BJ (cell line): Measurements from ENCODE around the gene BUB1B. TPM values are rescaled to one million over a fixed set of nuclear protein-coding genes. Genes with fewer than 3 reads are reported as not detected.
"Not testable (repeated sequence)": the region's sequence is repeated elsewhere in the genome, so short reads cannot be mapped to it uniquely, and the experiment has no call there.

Source experiments
- CTCF ChIA-PET: fragments of 350-600 bp; formaldehyde crosslinking; extraction: SDS; loops from one replicate; lab custom pipeline; 2021; ENCODE audit warnings: antibody characterized with exemption, inconsistent platforms; lab: Yijun Ruan, JAX
- POLR2A ChIA-PET: fragments of 300-600 bp; sonication (Branson Sonifier 250); formaldehyde crosslinking; extraction: SDS; loops from one replicate; lab custom pipeline; 2021; ENCODE audit warnings: antibody characterized with exemption; lab: Charles Lee
- DNase-seq: peaks from one replicate; pipeline ENCODE4 v3.0.0-alpha.2; 2011; ENCODE audit warnings: low read depth
- H3K27me3 ChIP-seq: 2 replicates; pipeline ENCODE4 v1.6.0; 2011; ENCODE audit warnings: low read length; ENCODE audit not compliant: control insufficient read depth, insufficient read depth
- H3K36me3 ChIP-seq: 2 replicates; pipeline ENCODE4 v1.5.1; 2011; ENCODE audit warnings: low read length; ENCODE audit not compliant: control insufficient read depth, insufficient read depth
- H3K4me3 ChIP-seq: 2 replicates; pipeline ENCODE4 v1.5.1; 2011; ENCODE audit warnings: low read depth, mild to moderate bottlenecking, control low read depth, low read length
- polyA minus RNA-seq: library from RNA; depleted of rRNA, polyadenylated mRNA; stranded (reverse); fragments of >200 nt; gene quantifications from 2 replicates; pipeline ENCODE4 v1.2.3, GENCODE V29; 2011; rRNA and poly(A)+ RNA removed
- polyA plus RNA-seq: library from polyadenylated mRNA; depleted of rRNA; stranded (reverse); fragments of >200 nt; gene quantifications from 2 replicates; pipeline ENCODE4 v1.2.3, GENCODE V29; 2011; rRNA removed
- TF ChIP-seq, protein P1 (sequence below): IDR thresholded peaks from 2 replicates; pipeline ENCODE4 v1.5.1; 2011; ENCODE audit warnings: low read depth, mild to moderate bottlenecking, control low read depth, inconsistent platforms, low read length, moderate library complexity; ENCODE audit not compliant: insufficient read depth

The BUB1B gene, protein sequence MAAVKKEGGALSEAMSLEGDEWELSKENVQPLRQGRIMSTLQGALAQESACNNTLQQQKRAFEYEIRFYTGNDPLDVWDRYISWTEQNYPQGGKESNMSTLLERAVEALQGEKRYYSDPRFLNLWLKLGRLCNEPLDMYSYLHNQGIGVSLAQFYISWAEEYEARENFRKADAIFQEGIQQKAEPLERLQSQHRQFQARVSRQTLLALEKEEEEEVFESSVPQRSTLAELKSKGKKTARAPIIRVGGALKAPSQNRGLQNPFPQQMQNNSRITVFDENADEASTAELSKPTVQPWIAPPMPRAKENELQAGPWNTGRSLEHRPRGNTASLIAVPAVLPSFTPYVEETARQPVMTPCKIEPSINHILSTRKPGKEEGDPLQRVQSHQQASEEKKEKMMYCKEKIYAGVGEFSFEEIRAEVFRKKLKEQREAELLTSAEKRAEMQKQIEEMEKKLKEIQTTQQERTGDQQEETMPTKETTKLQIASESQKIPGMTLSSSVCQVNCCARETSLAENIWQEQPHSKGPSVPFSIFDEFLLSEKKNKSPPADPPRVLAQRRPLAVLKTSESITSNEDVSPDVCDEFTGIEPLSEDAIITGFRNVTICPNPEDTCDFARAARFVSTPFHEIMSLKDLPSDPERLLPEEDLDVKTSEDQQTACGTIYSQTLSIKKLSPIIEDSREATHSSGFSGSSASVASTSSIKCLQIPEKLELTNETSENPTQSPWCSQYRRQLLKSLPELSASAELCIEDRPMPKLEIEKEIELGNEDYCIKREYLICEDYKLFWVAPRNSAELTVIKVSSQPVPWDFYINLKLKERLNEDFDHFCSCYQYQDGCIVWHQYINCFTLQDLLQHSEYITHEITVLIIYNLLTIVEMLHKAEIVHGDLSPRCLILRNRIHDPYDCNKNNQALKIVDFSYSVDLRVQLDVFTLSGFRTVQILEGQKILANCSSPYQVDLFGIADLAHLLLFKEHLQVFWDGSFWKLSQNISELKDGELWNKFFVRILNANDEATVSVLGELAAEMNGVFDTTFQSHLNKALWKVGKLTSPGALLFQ
- polyA plus RNA-seq (12.8 and 16.6 TPM in 2 replicates), polyA minus RNA-seq (6.7 and 8.3 TPM in 2 replicates)

DNA sequence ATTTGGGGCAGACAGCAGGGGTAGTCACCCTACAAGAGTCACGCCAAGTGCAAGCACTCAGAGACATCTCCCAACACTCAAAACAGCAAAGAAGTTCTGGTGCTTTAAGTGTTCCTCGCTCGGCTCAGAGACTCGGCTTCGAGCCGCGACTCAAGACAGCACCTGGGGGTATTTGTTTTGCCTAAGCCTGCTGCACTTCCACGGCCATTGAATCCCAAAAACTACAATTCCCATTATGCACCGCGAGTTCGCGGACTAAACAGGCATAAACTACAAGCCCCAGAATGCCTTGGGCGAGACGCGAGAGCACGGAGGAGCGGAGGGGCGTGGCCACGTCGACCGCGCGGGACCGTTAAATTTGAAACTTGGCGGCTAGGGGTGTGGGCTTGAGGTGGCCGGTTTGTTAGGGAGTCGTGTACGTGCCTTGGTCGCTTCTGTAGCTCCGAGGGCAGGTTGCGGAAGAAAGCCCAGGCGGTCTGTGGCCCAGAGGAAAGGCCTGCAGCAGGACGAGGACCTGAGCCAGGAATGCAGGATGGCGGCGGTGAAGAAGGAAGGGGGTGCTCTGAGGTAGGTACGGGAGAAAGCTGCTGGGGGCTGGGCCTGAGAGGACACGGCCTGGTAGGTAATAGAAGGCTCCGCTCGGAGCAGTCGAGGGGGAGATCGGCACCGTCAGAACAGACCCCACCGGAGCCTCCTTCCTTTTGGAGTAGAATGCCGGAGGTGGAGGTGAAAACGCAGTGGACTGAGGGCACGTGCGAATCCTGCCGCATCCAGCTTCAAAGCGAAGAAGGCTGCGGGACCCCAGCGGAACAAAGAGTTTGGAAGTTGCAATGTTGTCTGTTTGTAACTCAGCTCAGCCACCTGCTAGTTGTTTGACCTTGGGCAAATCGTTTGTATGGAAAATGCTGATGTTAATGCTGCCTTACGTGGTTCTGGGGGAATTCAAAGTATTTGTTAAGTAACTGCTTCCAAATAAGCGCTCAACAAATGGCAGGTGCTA is at the start of gene BUB1B:
BUB1B (plus strand) TSS at position 381 of the 1,000 bp plus-strand sequence; CDS start at position 533, 152 bp downstream.
- peak within 1 kb of the TSS; percentile 84 for H3K4me3 ChIP-seq
- TF ChIP-seq, protein P1, sequence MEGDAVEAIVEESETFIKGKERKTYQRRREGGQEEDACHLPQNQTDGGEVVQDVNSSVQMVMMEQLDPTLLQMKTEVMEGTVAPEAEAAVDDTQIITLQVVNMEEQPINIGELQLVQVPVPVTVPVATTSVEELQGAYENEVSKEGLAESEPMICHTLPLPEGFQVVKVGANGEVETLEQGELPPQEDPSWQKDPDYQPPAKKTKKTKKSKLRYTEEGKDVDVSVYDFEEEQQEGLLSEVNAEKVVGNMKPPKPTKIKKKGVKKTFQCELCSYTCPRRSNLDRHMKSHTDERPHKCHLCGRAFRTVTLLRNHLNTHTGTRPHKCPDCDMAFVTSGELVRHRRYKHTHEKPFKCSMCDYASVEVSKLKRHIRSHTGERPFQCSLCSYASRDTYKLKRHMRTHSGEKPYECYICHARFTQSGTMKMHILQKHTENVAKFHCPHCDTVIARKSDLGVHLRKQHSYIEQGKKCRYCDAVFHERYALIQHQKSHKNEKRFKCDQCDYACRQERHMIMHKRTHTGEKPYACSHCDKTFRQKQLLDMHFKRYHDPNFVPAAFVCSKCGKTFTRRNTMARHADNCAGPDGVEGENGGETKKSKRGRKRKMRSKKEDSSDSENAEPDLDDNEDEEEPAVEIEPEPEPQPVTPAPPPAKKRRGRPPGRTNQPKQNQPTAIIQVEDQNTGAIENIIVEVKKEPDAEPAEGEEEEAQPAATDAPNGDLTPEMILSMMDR = no peak
- DNase-seq = peak; percentile 60
- CTCF ChIA-PET = interaction anchor here (0.6 to 3.1 kb wide), 5 partner anchors 33 to 118 kb away, joined by 3 to 14 read pairs (median 4); no protein-coding TSS in a partner anchor
- no peaks in the 10 kb centered on the region; the same call in 1 of the 2 replicates for H3K27me3 ChIP-seq
- POLR2A ChIA-PET = no interaction called here
- H3K36me3 ChIP-seq = no peaks in the 10 kb centered on the region

DNA sequence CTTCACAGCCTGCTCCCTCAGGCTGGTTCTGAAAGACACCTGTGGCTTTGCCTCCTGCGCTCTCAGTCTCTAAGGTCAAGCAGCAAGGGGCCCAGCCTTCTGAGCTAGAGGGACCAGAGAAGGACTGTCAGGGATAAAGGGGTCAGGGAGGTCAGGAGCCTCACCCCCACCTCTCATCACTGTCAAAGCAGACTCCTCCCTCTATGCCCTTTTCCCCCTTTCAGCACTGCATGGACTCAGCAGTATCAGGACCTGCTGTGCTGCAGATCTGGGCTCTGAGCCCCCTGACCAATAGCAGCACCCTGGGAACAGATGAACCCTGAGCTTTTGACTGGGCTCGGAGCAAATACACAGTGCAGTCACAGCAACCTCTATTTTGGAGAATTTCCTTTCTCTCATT is 49.0 kb upstream of the BUB1B start:
- ChIA-PET CTCF (interaction anchor here (1.2 to 1.7 kb wide), 3 partner anchors 10 to 66 kb away, joined by 4 to 6 read pairs (median 5); no protein-coding TSS in a partner anchor), POLR2A (no interaction called here)
- Histone ChIP-seq H3K4me3 (no peak overlapping the region), H3K27me3 (peaks cover 14% of the 10 kb centered on the region), H3K36me3 (no peaks in the 10 kb centered on the region)
- TF ChIP-seq, protein P1 = no peak
- no peak for DNase-seq

DNA sequence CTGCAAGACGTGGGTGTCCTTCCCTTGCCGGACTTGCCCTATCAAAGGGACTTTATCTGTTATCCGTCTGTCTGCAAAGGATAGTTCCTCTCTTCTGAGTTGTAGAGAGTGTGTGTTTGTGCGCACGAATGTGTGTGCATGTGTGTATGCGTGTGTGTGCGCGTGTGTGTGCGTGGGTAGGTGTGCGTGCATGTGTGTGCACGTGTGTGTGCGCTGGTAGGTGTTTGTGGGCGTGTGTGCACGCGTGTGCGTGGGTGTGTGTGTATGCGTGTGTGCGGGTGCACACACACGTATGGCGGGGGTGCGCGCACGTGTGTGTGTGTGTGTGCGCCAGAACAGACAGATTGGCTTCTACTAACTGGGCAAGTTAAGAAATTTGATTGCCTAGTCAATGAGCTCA is 48.1 kb upstream of the BUB1B start:
- Histone ChIP-seq H3K36me3 (no peaks in the 10 kb centered on the region), H3K27me3 (peaks cover 14% of the 10 kb centered on the region), H3K4me3 (no peak overlapping the region)
- no peak for DNase-seq
- POLR2A ChIA-PET = no interaction called here
- TF ChIP-seq, protein P1 = no peak
- CTCF ChIA-PET = interaction anchor here (0.6 to 2.5 kb wide), 5 partner anchors 8 to 67 kb away, joined by 3 to 21 read pairs (median 4); no protein-coding TSS in a partner anchor

DNA sequence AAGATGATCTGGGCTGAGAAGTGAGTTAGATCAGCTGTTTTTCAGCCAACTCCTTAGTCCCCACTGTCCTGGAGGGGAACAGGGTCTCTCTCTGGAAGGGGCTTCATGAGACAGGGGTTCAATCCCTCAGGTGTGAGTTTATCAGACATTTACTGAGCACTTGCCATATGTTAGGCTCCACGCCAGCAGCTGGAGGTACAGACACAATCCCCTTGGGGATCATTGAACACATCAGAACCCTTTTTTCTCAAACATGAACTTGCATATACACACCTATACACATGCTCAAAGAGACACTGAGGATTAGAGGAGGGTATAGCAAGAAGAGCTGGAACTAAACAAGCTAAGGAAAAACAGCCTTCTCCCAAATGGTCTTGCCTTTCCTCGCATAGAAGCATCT is 46.7 kb upstream of the BUB1B start:
- no peak for DNase-seq
- TF ChIP-seq, protein P1 = no peak
- Histone ChIP-seq H3K36me3 (no peaks in the 10 kb centered on the region), H3K27me3 (peaks cover 14% of the 10 kb centered on the region), H3K4me3 (no peak overlapping the region)
- CTCF ChIA-PET = interaction anchor here (0.8 to 2.5 kb wide), 3 partner anchors 8 to 69 kb away, joined by 3 to 21 read pairs (median 3); no protein-coding TSS in a partner anchor
- POLR2A ChIA-PET = no interaction called here

DNA sequence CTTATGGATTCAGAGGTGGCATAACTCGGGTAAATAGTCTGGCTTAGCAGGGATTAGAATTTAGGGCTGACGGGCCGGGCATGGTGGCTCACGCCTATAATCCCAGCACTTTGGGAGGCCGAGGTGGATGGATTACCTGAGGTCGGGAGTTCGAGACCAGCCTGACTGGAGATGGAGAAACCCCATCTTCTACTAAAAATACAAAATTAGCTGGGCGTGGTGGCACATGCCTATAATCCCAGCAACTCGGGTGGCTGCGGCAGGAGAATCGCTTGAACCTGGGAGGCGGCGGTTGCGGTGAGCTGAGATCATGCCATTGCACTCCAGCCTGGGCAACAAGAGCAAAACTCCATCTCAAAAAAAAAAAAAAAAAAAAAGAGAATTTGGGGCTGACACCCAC is 45.8 kb upstream of the BUB1B start:
- POLR2A ChIA-PET, DNase-seq, H3K4me3 ChIP-seq, H3K36me3 ChIP-seq: not testable (repeated sequence)
- CTCF ChIA-PET = interaction anchor here (0.6 to 2.5 kb wide), 4 partner anchors 9 to 789 kb away, joined by 3 to 21 read pairs (median 4); no protein-coding TSS in a partner anchor
- H3K27me3 ChIP-seq = peaks cover 14% of the 10 kb centered on the region
